Pancreas (tissue), 10 donors: ENCODE results near the gene CDKAL1. TPM values are rescaled to one million over a fixed set of nuclear protein-coding genes. Genes with fewer than 3 reads are reported as not detected.

Experiments used
- ATAC-seq, 4 donors: fragments of 200-7000 bp; cut with Tn5 transposase; one replicate each; pipeline versions ENCODE4 v1.8.0 to v1.9.1; 2020; ENCODE audit warnings: mild to moderate bottlenecking in 4 of 4, moderate library complexity in 4 of 4
- DNase-seq, 6 donors: peaks; one replicate each; pipeline ENCODE4 v3.0.0-alpha.2; 2020
- FAIRE-seq: peaks from 2 replicates; lab custom pipeline; 2012; peaks lifted over from hg19 to GRCh38; lab: Jason Lieb, UNC
- H3K27ac ChIP-seq, 4 donors: fragments of 200-600 bp; sonication (generic); 1 replicate in 3 of 4; 2 replicates in 1 of 4; pipeline versions ENCODE4 v1.5.0 to v1.8.0; 2020
- H3K27me3 ChIP-seq, 4 donors: fragments of 200-600 bp; one replicate each; pipeline ENCODE4 v1.8.0; 2021
- H3K36me3 ChIP-seq, 3 donors: fragments of 200-600 bp; sonication (generic) in 1 of 3; one replicate each; pipeline versions ENCODE4 v1.5.0 to v1.8.0; 2020 to 2021
- H3K4me1 ChIP-seq, 3 donors: fragments of 200-600 bp; one replicate each; pipeline ENCODE4 v1.8.0; 2021
- H3K4me3 ChIP-seq, 4 donors: fragments of 200-600 bp; sonication (generic) in 2 of 4; one replicate each; pipeline versions ENCODE4 v1.5.0 to v1.8.0; 2020 to 2021
- H3K9me3 ChIP-seq, 4 donors: fragments of 200-600 bp; one replicate each; pipeline ENCODE4 v1.8.0; 2021
- WGBS, 2 donors: extraction: QIAGEN DNeasy Blood & Tissue Kit; methylation state at CpG; one replicate each; pipeline ENCODE4 v1.1.7; 2013; 5-methylcytosine and 5-hydroxymethylcytosine counted together
- intact Hi-C, 3 donors: fragments of 100-400 bp; cut with DNase I; formaldehyde crosslinking; loops; one replicate each; pipeline versions ENCODE4 v1.11.1 to v1.14.2; 2022
- polyA plus RNA-seq, 2 donors: library from polyadenylated mRNA; stranded (reverse); fragments of 200-250 nt; gene quantifications; one replicate each; pipeline ENCODE4 v1.2.3, GENCODE V29; 2013
- total RNA-seq, 6 donors: library from RNA; stranded (reverse); fragmentation: NEBNext Ultra II Directional in 4 of 6; extraction: Animal tissue kit (Norgen Biotek cat#: 25700) in 4 of 6; gene quantifications; one replicate each; pipeline versions ENCODE4 v1.2.1 to v1.2.4, GENCODE V29; 2021 to 2023
- TF ChIP-seq, protein P1 (sequence below), 4 donors: fragments of 200-600 bp; sonication (generic) in 3 of 4; IDR thresholded peaks; one replicate each; pipeline versions ENCODE4 v1.5.0 to v1.8.0; 2021; ENCODE audit warnings: antibody characterized with exemption in 4 of 4
- donor health status: healthy with polysubstance abuse.
- donor health status: DM: no; HTN: no; CAD: no; lungs with moderate emphysema.
- donor health status: DM: no; HTN: no; CAD: no.
- donor health status: control.
- donor health status: control.
- donor health status: Bipolar disorder and iron deficiency.
- donor health status: DM: yes; HTN: yes; CAD: no.
- donor health status: DM: no; HTN: no; CAD: no.
- donor health status: DM: no; HTN: no; CAD: no.
- donor health status: DM: yes; HTN: yes; CAD: no.

Gene CDKAL1
- total and polyA plus RNA-seq, 8 donors, result 3.3 to 11.7 (median 8.2) TPM

- Histone ChIP-seq H3K9me3 (no peaks in the 10 kb centered on the region), H3K4me1 (peaks cover 0 to 22% (median 0%) of the 10 kb centered on the region in 3 donors), H3K4me3 (no peak overlapping the region), H3K27me3 (no peaks in the 10 kb centered on the region), H3K27ac (peak overlapping the region in 2 of 4 donors; percentile 74 to 81), H3K36me3 (no peaks in the 10 kb centered on the region)
- intact Hi-C loops, result no loop called here
- TF ChIP-seq, protein P1, sequence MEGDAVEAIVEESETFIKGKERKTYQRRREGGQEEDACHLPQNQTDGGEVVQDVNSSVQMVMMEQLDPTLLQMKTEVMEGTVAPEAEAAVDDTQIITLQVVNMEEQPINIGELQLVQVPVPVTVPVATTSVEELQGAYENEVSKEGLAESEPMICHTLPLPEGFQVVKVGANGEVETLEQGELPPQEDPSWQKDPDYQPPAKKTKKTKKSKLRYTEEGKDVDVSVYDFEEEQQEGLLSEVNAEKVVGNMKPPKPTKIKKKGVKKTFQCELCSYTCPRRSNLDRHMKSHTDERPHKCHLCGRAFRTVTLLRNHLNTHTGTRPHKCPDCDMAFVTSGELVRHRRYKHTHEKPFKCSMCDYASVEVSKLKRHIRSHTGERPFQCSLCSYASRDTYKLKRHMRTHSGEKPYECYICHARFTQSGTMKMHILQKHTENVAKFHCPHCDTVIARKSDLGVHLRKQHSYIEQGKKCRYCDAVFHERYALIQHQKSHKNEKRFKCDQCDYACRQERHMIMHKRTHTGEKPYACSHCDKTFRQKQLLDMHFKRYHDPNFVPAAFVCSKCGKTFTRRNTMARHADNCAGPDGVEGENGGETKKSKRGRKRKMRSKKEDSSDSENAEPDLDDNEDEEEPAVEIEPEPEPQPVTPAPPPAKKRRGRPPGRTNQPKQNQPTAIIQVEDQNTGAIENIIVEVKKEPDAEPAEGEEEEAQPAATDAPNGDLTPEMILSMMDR (IDR thresholded peaks at IDR 0.05), result no peak
- WGBS, 2 donors, result 96 to 97% methylated on average over 3 of the region's 3 CpGs
- no peak for FAIRE-seq
- ATAC-seq, result peak in 1 of 4 donors; percentile 11
- DNase-seq, result no peak
These were observed 489.0 kb downstream of the CDKAL1 start for GRCh38 chr6:21023210-21023609.

DNA sequence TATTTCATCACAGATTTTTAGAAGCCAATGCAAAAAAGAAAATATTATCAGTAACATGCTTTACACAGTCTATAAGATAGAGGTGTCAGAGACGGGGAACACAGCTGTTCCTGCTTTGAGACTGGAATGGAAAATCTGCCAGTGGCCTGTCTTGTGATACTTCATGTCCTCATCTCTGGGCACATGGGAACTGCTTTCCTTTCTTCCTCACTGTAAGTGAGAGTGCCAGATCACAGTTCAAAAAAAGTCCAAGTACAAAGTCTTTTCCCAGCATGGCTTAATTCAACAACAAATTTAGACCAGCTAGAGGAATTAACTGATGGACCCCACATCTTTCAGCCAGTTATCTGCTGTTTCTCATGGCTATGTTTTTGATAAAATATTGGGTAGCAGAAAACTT is 490.4 kb downstream of the CDKAL1 start:
- Histone ChIP-seq H3K4me1 (peaks cover 0 to 22% (median 0%) of the 10 kb centered on the region in 3 donors), H3K27ac (no peak overlapping the region), H3K4me3 (no peak overlapping the region), H3K9me3 (no peaks in the 10 kb centered on the region), H3K27me3 (no peaks in the 10 kb centered on the region), H3K36me3 (no peaks in the 10 kb centered on the region)
- 73 to 78% methylated on average over 1 of the region's 1 CpG for WGBS, 2 donors
- FAIRE-seq (no peak), DNase-seq (no peak), ATAC-seq (no peak)
- intact Hi-C loops, result no loop called here
- TF ChIP-seq, protein P1 (IDR thresholded peaks at IDR 0.05), result no peak

GRCh38 chr6:21026576-21027273 is 492.5 kb downstream of the CDKAL1 start:
- intact Hi-C loops, result no loop called here
- H3K4me1 ChIP-seq, result peaks cover 0 to 16% (median 0%) of the 10 kb centered on the region in 3 donors
- H3K27ac ChIP-seq, result no peak overlapping the region
- TF ChIP-seq, protein P1 (IDR thresholded peaks at IDR 0.05), result no peak
- DNase-seq (no peak), FAIRE-seq (no peak), ATAC-seq (no peak)
- no peak overlapping the region for H3K4me3 ChIP-seq
- no peaks in the 10 kb centered on the region for H3K36me3 ChIP-seq
- H3K9me3 ChIP-seq, result no peaks in the 10 kb centered on the region
- WGBS, 2 donors, result 90 to 96% methylated on average over 3 of the region's 3 CpGs
- no peaks in the 10 kb centered on the region for H3K27me3 ChIP-seq

DNA sequence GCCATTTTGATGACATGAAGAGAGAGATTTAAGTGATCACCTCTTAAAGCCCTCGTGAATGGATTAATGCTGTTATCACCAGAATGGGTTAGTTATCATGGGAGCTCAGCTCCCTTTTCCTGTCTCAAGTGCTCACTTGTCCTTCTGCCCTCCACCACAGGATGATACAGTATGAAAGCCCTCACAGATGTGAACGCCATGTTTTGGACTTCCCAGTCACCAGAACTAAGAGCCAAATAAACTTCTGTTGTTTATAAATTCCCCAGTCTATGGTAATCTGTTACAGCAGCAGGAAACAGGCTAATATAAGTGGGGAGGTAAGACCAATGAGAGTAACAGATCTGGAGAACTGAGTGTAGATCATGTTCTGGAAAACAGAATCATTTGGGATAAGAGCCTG is 493.2 kb downstream of the CDKAL1 start:
- no peak for FAIRE-seq
- TF ChIP-seq, protein P1 (IDR thresholded peaks at IDR 0.05), result no peak

DNA sequence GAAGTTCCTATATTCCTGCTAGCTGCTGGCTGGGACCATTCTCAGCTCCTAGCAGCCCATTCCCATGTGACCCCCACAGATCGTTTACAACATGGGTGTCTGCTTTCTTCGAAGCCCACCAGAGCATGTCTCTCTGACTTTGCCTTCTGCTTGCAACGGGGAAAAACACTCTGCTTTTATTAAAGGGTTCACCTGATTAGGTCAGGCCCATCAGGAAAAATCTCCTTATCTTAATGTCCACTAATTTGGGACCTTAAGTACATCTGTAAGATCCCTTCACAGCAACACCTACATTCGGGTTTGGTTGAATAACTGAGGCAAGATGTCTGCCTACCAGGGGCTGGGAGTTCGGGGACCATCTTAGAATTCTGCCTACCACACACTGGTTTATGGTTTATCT is 496.9 kb downstream of the CDKAL1 start:
- intact Hi-C loops, result no loop called here
- H3K4me1 ChIP-seq, result peaks cover 0 to 14% (median 0%) of the 10 kb centered on the region in 3 donors
- WGBS, 2 donors, result 95 to 99% methylated on average over 5 of the region's 5 CpGs
- no peaks in the 10 kb centered on the region for H3K27me3 ChIP-seq
- TF ChIP-seq, protein P1 (IDR thresholded peaks at IDR 0.05), result no peak
- no peaks in the 10 kb centered on the region for H3K36me3 ChIP-seq
- DNase-seq, result no peak
- no peak overlapping the region for H3K4me3 ChIP-seq
- FAIRE-seq, result no peak
- ATAC-seq, result no peak
- no peaks in the 10 kb centered on the region for H3K9me3 ChIP-seq
- no peak overlapping the region for H3K27ac ChIP-seq

More for the DNA sequence above, 493.2 kb downstream of the CDKAL1 start:
- no peaks in the 10 kb centered on the region for H3K9me3 ChIP-seq
- no peaks in the 10 kb centered on the region for H3K27me3 ChIP-seq
- no peaks in the 10 kb centered on the region for H3K36me3 ChIP-seq
- DNase-seq (no peak), ATAC-seq (no peak)
- H3K4me1 ChIP-seq, result peaks cover 0 to 16% (median 0%) of the 10 kb centered on the region in 3 donors
- H3K4me3 ChIP-seq, result no peak overlapping the region
- intact Hi-C loops, result no loop called here
- 96 to 97% methylated on average over 2 of the region's 2 CpGs for WGBS, 2 donors
- H3K27ac ChIP-seq, result no peak overlapping the region
